ENCODE data around the gene C19orf85. TPM values are rescaled to one million over a fixed set of nuclear protein-coding genes. Genes with fewer than 3 reads are reported as not detected.

Gene C19orf85
- total and polyA plus RNA-seq, 2 experiments from 2014 or later = 1.7 to 3.4 TPM

GRCh38 chr19:55474269-55475265 is 10.0 kb upstream of the C19orf85 start:
- ATAC-seq = no peak
- H2AFZ ChIP-seq = no peak overlapping the region
- Mint-ChIP-seq H3K4me3 (peak overlapping the region; percentile 31; the same call in 2 of the 3 replicates), H3K36me3 (ENCODE audit: low read depth) (peaks cover 6% of the 10 kb centered on the region; the same call in 2 of the 3 replicates), H3K27me3 (ENCODE audit: insufficient read depth, low read depth, poor library complexity) (peaks cover 23% of the 10 kb centered on the region), H3K27ac (no peak overlapping the region), H3K9me3 (peaks cover 3% of the 10 kb centered on the region; the same call in 2 of the 3 replicates), H3K4me1 (peaks cover 29% of the 10 kb centered on the region)
- no peak overlapping the region for H3K4me2 ChIP-seq
- H3K79me2 ChIP-seq (replicated peaks; ENCODE audit: insufficient read depth) = peaks cover 9% of the 10 kb centered on the region
- DNase-seq (ENCODE audit: low spot score) = no peak
- H3K4me3 ChIP-seq = no peak overlapping the region
- H3K36me3 ChIP-seq (ENCODE audit: insufficient read depth) = no peaks in the 10 kb centered on the region
- H3K4me1 ChIP-seq (ENCODE audit: insufficient read depth) = peaks cover 13% of the 10 kb centered on the region; the same call in 1 of the 2 replicates
- H3K9me2 ChIP-seq (ENCODE audit: insufficient read depth) = no peaks in the 10 kb centered on the region
- H4K20me1 ChIP-seq (replicated peaks; ENCODE audit: insufficient read depth) = no peaks in the 10 kb centered on the region
- no peaks in the 10 kb centered on the region for H3K27me3 ChIP-seq (ENCODE audit: insufficient read depth)
- peaks cover 22% of the 10 kb centered on the region; the same call in 1 of the 2 replicates for H3F3A ChIP-seq (replicated peaks; ENCODE audit: low read depth)
- H3K27ac ChIP-seq (ENCODE audit: low read depth) = no peak overlapping the region
- no peak for TF ChIP-seq REST (IDR thresholded peaks at IDR 0.05; ENCODE audit: unreplicated experiment)
- TF ChIP-seq EZH2phosphoT487 (IDR thresholded peaks at IDR 0.05; ENCODE audit: unreplicated experiment) = no peak
- TF ChIP-seq ZNF114 (CRISPR knock-in tag; IDR thresholded peaks at IDR 0.05) = no peak
- no peak for TF ChIP-seq STAT1 (IDR thresholded peaks at IDR 0.05; ENCODE audit: unreplicated experiment)
- no peak for TF ChIP-seq ZNF462 (CRISPR knock-in tag; IDR thresholded peaks at IDR 0.05)
- TF ChIP-seq CREB1 (CRISPR knock-in tag; IDR thresholded peaks at IDR 0.05; ENCODE audit: low read depth) = no peak
- TF ChIP-seq POLR2AphosphoS5 (IDR thresholded peaks at IDR 0.05; ENCODE audit: low read depth) = no peak
- TF ChIP-seq ZNF331 (CRISPR knock-in tag; IDR thresholded peaks at IDR 0.05; ENCODE audit: low read depth) = no peak
- TF ChIP-seq JUNB (IDR thresholded peaks at IDR 0.05; ENCODE audit: unreplicated experiment) = no peak
- no peak for TF ChIP-seq CTCF (conservative IDR thresholded peaks at IDR 0.05; ENCODE audit: low read depth in 2 of 2)
- no peak for TF ChIP-seq NANOG (IDR thresholded peaks at IDR 0.05; ENCODE audit: borderline replicate concordance)
- no peak for TF ChIP-seq EZH2 (IDR thresholded peaks at IDR 0.05; ENCODE audit: low read depth, unreplicated experiment)
- no peak for TF ChIP-seq ETS1 (IDR thresholded peaks at IDR 0.05)
